Measurements from ENCODE around the gene TDRD15.
"Not testable (repeated sequence)": the region's sequence is repeated elsewhere in the genome, so short reads cannot be mapped to it uniquely, and the experiment has no call there.

The TDRD15 gene

GRCh38 chr2:21148718-21149117 is 24.9 kb downstream of the TDRD15 start:
- DNase-seq, result no peak

- not testable (repeated sequence) for DNase-seq
Measured at GRCh38 chr2:21151234-21151633, 27.5 kb downstream of the TDRD15 start.

- DNase-seq, result no peak
Measured at GRCh38 chr2:21155365-21156136, 31.8 kb downstream of the TDRD15 start.

GRCh38 chr2:21161122-21161521 is 37.4 kb downstream of the TDRD15 start:
- DNase-seq, result no peak

- DNase-seq, result no peak
Measured at GRCh38 chr2:21161832-21162614, 38.3 kb downstream of the TDRD15 start.

- no peak for DNase-seq
Measured at GRCh38 chr2:21162615-21162878, 38.8 kb downstream of the TDRD15 start.

GRCh38 chr2:21163213-21163612 is 39.4 kb downstream of the TDRD15 start:
- DNase-seq, result no peak

GRCh38 chr2:21165350-21165749 is 41.6 kb downstream of the TDRD15 start:
- DNase-seq, result no peak

- DNase-seq, result no peak
Measured at GRCh38 chr2:21175895-21176646, 52.3 kb downstream of the TDRD15 start.

- DNase-seq, result no peak
Measured at GRCh38 chr2:21181957-21182356, 58.2 kb downstream of the TDRD15 start.

- no peak for DNase-seq
Measured at GRCh38 chr2:21183306-21183705, 59.5 kb downstream of the TDRD15 start.

GRCh38 chr2:21183726-21184125 is 60.0 kb downstream of the TDRD15 start:
- DNase-seq, result no peak

- DNase-seq, result no peak
Measured at GRCh38 chr2:21191535-21191934, 67.8 kb downstream of the TDRD15 start.

Data from MV-4-11 (cell line).